ENCODE results near the gene STAT5B.

DNA sequence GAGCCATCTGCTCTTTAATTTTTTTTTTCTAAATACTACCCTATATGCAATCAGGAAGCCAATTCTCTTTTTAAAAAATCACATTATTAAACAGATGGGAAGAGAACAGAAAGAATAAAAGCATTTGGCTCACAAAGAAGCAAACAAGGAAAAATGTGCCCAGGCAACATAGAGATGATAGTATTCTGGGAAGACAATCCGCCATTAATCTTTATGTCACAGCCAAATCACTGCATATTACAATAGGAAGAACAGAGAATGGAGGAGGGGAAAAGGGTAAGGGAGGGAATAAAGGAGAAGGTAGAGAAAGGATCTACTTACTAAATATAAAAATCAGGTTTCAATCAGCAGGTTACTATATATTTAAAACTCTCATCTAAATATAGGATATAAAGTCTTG, 34.3 kb downstream of the STAT5B start:
- TF ChIP-seq, protein P1, sequence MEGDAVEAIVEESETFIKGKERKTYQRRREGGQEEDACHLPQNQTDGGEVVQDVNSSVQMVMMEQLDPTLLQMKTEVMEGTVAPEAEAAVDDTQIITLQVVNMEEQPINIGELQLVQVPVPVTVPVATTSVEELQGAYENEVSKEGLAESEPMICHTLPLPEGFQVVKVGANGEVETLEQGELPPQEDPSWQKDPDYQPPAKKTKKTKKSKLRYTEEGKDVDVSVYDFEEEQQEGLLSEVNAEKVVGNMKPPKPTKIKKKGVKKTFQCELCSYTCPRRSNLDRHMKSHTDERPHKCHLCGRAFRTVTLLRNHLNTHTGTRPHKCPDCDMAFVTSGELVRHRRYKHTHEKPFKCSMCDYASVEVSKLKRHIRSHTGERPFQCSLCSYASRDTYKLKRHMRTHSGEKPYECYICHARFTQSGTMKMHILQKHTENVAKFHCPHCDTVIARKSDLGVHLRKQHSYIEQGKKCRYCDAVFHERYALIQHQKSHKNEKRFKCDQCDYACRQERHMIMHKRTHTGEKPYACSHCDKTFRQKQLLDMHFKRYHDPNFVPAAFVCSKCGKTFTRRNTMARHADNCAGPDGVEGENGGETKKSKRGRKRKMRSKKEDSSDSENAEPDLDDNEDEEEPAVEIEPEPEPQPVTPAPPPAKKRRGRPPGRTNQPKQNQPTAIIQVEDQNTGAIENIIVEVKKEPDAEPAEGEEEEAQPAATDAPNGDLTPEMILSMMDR (IDR thresholded peaks at IDR 0.05): no peak
- no peak for TF ChIP-seq POLR2A (IDR thresholded peaks at IDR 0.05)

Data from thyroid gland (tissue), 4 donors.